CD14-positive monocyte (primary cell): Measurements from ENCODE around the gene DNAAF5. TPM values are rescaled to one million over a fixed set of nuclear protein-coding genes. Genes with fewer than 3 reads are reported as not detected.

Source experiments
- DNase-seq, 3 donors: peaks; one replicate each; pipeline ENCODE4 v3.0.0-alpha.2; 2011 to 2022
- H2AFZ ChIP-seq: 2 replicates; pipeline ENCODE4 v1.6.0; 2012; ENCODE audit warnings: mild to moderate bottlenecking, low read depth, low read length, inconsistent platforms; ENCODE audit not compliant: insufficient read depth, poor library complexity, severe bottlenecking
- H3K27ac ChIP-seq, 2 donors: 1 replicate in 1 of 2; 2 replicates in 1 of 2; pipeline ENCODE4 v1.5.1; 2012 to 2013; ENCODE audit warnings: low read length in 2 of 2, control low read depth in 1 of 2, inconsistent platforms in 1 of 2, low read depth in 1 of 2, mild to moderate bottlenecking in 1 of 2
- H3K27me3 ChIP-seq, 2 donors: one replicate each; pipeline versions ENCODE4 v1.6.0 to v1.6.1; 2011 to 2013; ENCODE audit warnings: low read length in 2 of 2; ENCODE audit not compliant: control insufficient read depth in 2 of 2, insufficient read depth in 2 of 2
- H3K36me3 ChIP-seq, 2 donors: replicated peaks in 1 of 2; 1 replicate in 1 of 2; 2 replicates in 1 of 2; pipeline versions ENCODE4 v1.5.1 to v1.6.1; 2012 to 2013; ENCODE audit warnings: low read length in 2 of 2, control low read depth in 1 of 2, inconsistent platforms in 1 of 2, mild to moderate bottlenecking in 1 of 2; ENCODE audit not compliant: insufficient read depth in 2 of 2, control insufficient read depth in 1 of 2
- H3K4me1 ChIP-seq, 2 donors: 1 replicate in 1 of 2; 2 replicates in 1 of 2; pipeline versions ENCODE4 v1.5.1 to v1.6.1; 2012 to 2013; ENCODE audit warnings: low read length in 2 of 2, control low read depth in 1 of 2, inconsistent platforms in 1 of 2, mild to moderate bottlenecking in 1 of 2, moderate library complexity in 1 of 2; ENCODE audit not compliant: insufficient read depth in 2 of 2, control insufficient read depth in 1 of 2
- H3K4me2 ChIP-seq: replicated peaks from 2 replicates; pipeline ENCODE3; 2012; ENCODE audit warnings: low read length, moderate library complexity, mild to moderate bottlenecking; ENCODE audit not compliant: poor library complexity, severe bottlenecking; ENCODE audit errors: extremely low read depth
- H3K4me3 ChIP-seq, 3 experiments: fragments of 200-600 bp in 1 of 3; sonication (generic) in 1 of 3; replicated peaks in 1 of 3; 1 replicate in 2 of 3; 2 replicates in 1 of 3; pipeline ENCODE4 v1.5.1; 2011 to 2013; ENCODE audit warnings: low read length in 3 of 3, mild to moderate bottlenecking in 3 of 3, control low read depth in 2 of 3, low read depth in 2 of 3, inconsistent platforms in 1 of 3, moderate library complexity in 1 of 3
- H3K79me2 ChIP-seq: 2 replicates; pipeline ENCODE4 v1.6.0; 2012; ENCODE audit warnings: mild to moderate bottlenecking, control low read depth, inconsistent platforms, low read length, moderate library complexity; ENCODE audit not compliant: insufficient read depth
- H3K9ac ChIP-seq: 2 replicates; pipeline ENCODE4 v1.6.0; 2017; ENCODE audit warnings: low read length, mild to moderate bottlenecking; ENCODE audit not compliant: insufficient read depth, poor library complexity, severe bottlenecking
- H3K9me3 ChIP-seq, 2 donors: replicated peaks in 1 of 2; 1 replicate in 1 of 2; 2 replicates in 1 of 2; pipeline versions ENCODE4 v1.5.1 to v1.6.1; 2012 to 2013; ENCODE audit warnings: low read length in 2 of 2, control low read depth in 1 of 2; ENCODE audit not compliant: control insufficient read depth in 1 of 2, insufficient read depth in 1 of 2
- H4K20me1 ChIP-seq: 2 replicates; pipeline ENCODE4 v1.6.0; 2012; ENCODE audit warnings: mild to moderate bottlenecking, low read length, control low read depth, moderate library complexity; ENCODE audit not compliant: insufficient read depth
- H3K27ac Mint-ChIP-seq, 7 donors: one replicate each; pipeline ENCODE4 v1.8.0; 2020; ENCODE audit warnings: mild to moderate bottlenecking in 7 of 7, mixed read lengths in 7 of 7, moderate library complexity in 6 of 7, inconsistent platforms in 2 of 7
- H3K27me3 Mint-ChIP-seq, 3 donors: one replicate each; pipeline ENCODE4 v1.8.0; 2021 to 2022; ENCODE audit warnings: low read depth in 3 of 3, mild to moderate bottlenecking in 3 of 3, mixed read lengths in 3 of 3, moderate library complexity in 3 of 3, inconsistent platforms in 1 of 3
- H3K36me3 Mint-ChIP-seq, 2 donors: one replicate each; pipeline ENCODE4 v1.8.0; 2020; ENCODE audit warnings: mixed read lengths in 2 of 2, inconsistent platforms in 1 of 2, mild to moderate bottlenecking in 1 of 2
- H3K4me1 Mint-ChIP-seq: one replicate; pipeline ENCODE4 v1.8.0; 2020; ENCODE audit warnings: mild to moderate bottlenecking, mixed read lengths
- H3K4me3 Mint-ChIP-seq, 2 donors: one replicate each; pipeline ENCODE4 v1.8.0; 2020; ENCODE audit warnings: mild to moderate bottlenecking in 2 of 2, mixed read lengths in 2 of 2, moderate library complexity in 1 of 2
- H3K9me3 Mint-ChIP-seq, 7 donors: one replicate each; pipeline ENCODE4 v1.8.0; 2020 to 2022; ENCODE audit warnings: mixed read lengths in 7 of 7, mild to moderate bottlenecking in 6 of 7, moderate library complexity in 6 of 7, inconsistent platforms in 2 of 7
- CTCF ChIP-seq: fragments of 200-600 bp; IDR thresholded peaks from one replicate; pipeline ENCODE4 v1.8.0; 2022; ENCODE audit warnings: antibody characterized with exemption, mild to moderate bottlenecking
- WGBS: methylation state at CpG from one replicate; pipeline ENCODE4 v1.1.5; 2013; ENCODE audit warnings: missing lambda C conversion rate; ENCODE audit not compliant: insufficient coverage; 5-methylcytosine and 5-hydroxymethylcytosine counted together
- intact Hi-C, 2 donors: fragments of 100-400 bp; cut with micrococcal nuclease; formaldehyde crosslinking; loops; one replicate each; pipeline versions ENCODE4 v1.15.0 to v1.15.1; 2023
- polyA plus RNA-seq, 3 donors: library from polyadenylated mRNA; depleted of rRNA in 1 of 3; unstranded in 2 of 3; stranded (reverse) in 1 of 3; fragments of 300-500 nt in 2 of 3; fragments of >200 nt in 1 of 3; fragmentation: Illumina TruSeq in 2 of 3; gene quantifications; 1 replicate in 2 of 3; 2 replicates in 1 of 3; pipeline ENCODE4 v1.2.3, GENCODE V29; 2012 to 2021

DNAAF5 gene
- polyA plus RNA-seq, 3 donors: 1.2 to 9.6 (median 2.0) TPM

DNA sequence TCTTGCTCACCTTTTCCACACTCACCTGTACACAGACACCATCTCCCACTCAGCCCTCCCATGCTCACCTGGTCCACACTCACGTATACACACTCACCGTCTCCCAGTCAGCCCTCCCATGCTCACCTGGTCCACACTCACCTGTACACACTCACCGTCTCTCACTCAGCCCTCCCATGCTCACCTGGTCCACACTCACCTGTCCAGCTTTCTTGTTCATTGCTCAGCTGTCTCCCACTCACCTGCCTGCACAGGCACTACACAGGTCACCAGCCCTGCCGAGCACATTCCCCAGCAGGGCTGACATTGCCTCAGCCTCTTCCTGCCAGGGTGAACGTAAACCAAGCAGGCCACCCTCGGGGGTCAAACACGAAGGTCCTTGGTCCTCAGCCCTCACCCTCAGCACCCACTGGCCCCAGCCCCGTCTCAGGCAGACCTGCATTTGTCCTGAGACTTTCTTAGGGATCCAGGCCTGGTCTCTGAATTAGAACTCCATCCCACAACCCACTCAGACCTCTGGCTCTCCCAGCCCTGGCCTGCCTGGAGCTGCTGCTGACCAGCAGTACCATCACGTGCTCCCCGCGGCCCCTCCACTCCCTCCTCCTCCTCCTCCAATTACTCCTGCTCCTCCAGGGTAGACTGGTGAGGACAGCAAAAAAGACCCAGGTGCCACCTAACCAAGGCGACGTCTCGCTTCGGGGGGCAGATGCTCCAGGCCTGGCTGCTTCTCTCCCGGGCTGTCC, 12.8 kb upstream of the DNAAF5 start:
- Histone ChIP-seq H3K4me1 (no peaks in the 10 kb centered on the region), H3K27ac (no peak overlapping the region), H3K9me3 (no peaks in the 10 kb centered on the region), H4K20me1 (no peaks in the 10 kb centered on the region), H3K79me2 (no peaks in the 10 kb centered on the region), H3K9ac (no peak overlapping the region), H2AFZ (no peak overlapping the region), H3K4me3 (no peak overlapping the region), H3K27me3 (peaks cover 0 to 25% of the 10 kb centered on the region in 2 donors), H3K4me2 (no peak overlapping the region), H3K36me3 (no peaks in the 10 kb centered on the region)
- Mint-ChIP-seq H3K36me3 (peaks cover 0 to 1% of the 10 kb centered on the region in 2 donors), H3K4me3 (peak overlapping the region in 1 of 2 donors; percentile 72), H3K27ac (peak overlapping the region in 2 of 7 donors; percentile 25 to 35), H3K27me3 (peaks cover 22 to 39% (median 31%) of the 10 kb centered on the region in 3 donors), H3K9me3 (peaks cover 0 to 11% (median 3%) of the 10 kb centered on the region in 7 donors), H3K4me1 (peaks cover 2% of the 10 kb centered on the region)
- 94% methylated on average over 16 of the region's 16 CpGs for WGBS
- no peak for DNase-seq
- intact Hi-C loops: no loop called here
- TF ChIP-seq CTCF: no peak

DNA sequence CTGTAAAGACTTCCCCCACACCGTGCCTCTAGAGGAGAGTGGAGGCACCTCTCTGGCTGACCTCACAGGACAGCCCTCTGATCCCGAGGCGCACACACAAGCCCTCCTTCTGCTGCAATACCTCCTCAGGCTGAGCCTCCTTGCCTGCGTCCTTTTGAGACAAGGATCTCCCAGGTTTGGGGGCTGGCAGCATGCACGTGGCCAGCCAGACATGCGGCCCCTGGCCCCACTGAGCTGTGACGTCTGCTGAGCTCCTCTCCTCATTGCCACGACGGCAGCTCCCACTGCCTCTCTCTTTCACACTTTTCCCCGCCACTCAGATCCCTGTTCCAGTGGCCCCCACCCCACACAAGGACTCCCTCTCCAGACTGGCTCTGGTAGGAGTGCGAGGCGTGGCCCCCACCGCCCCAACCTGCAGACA, 12.2 kb upstream of the DNAAF5 start:
- H3K27ac ChIP-seq: no peak overlapping the region
- TF ChIP-seq CTCF: no peak
- no peak for DNase-seq
- intact Hi-C loops: no loop called here
- no peak overlapping the region for H3K4me2 ChIP-seq
- peaks cover 0 to under 1% of the 10 kb centered on the region in 2 donors for H3K9me3 ChIP-seq
- no peak overlapping the region for H3K4me3 Mint-ChIP-seq
- H3K36me3 Mint-ChIP-seq: peaks cover 0 to 1% of the 10 kb centered on the region in 2 donors
- H3K27ac Mint-ChIP-seq: no peak overlapping the region
- H3K4me1 ChIP-seq: no peaks in the 10 kb centered on the region
- H2AFZ ChIP-seq: no peak overlapping the region
- H3K9me3 Mint-ChIP-seq: peaks cover 0 to 11% (median 3%) of the 10 kb centered on the region in 7 donors
- peaks cover 0 to 25% of the 10 kb centered on the region in 2 donors for H3K27me3 ChIP-seq
- WGBS: 98% methylated on average over 13 of the region's 13 CpGs
- H3K9ac ChIP-seq: no peak overlapping the region
- H4K20me1 ChIP-seq: no peaks in the 10 kb centered on the region
- H3K79me2 ChIP-seq: no peaks in the 10 kb centered on the region
- H3K4me3 ChIP-seq: no peak overlapping the region
- H3K36me3 ChIP-seq: no peaks in the 10 kb centered on the region
- H3K4me1 Mint-ChIP-seq: peaks cover 2% of the 10 kb centered on the region
- H3K27me3 Mint-ChIP-seq: peaks cover 22 to 39% (median 31%) of the 10 kb centered on the region in 3 donors
